AG04449 (cell line): Measurements from ENCODE around the gene RELT.
A peak's percentile ranks its signal among the peaks of the same experiment; 100 is the strongest.

Experiments
- CTCF ChIA-PET: fragments of 350-600 bp; formaldehyde crosslinking; extraction: SDS; loops from one replicate; lab custom pipeline; 2021; ENCODE audit warnings: antibody characterized with exemption; lab: Yijun Ruan, JAX
- POLR2A ChIA-PET: fragments of 400-600, 350-600 bp; formaldehyde crosslinking; extraction: SDS; loops from one replicate; lab custom pipeline; 2020; ENCODE audit warnings: antibody characterized with exemption, inconsistent platforms; lab: Yijun Ruan, JAX
- DNase-seq: peaks from one replicate; pipeline ENCODE4 v3.0.0-alpha.2; 2010; ENCODE audit warnings: low read depth, low spot score
- H3K4me3 ChIP-seq: 2 replicates; pipeline ENCODE4 v1.5.1; 2011; ENCODE audit warnings: low read depth, mild to moderate bottlenecking, control low read depth, low read length
- TF ChIP-seq, protein P1 (sequence below): IDR thresholded peaks from one replicate; pipeline ENCODE4 v1.5.1; 2011; ENCODE audit warnings: mild to moderate bottlenecking, moderate library complexity, low read length, control low read depth, inconsistent platforms; ENCODE audit not compliant: insufficient read depth; ENCODE audit errors: missing control alignments

RELT gene

DNA sequence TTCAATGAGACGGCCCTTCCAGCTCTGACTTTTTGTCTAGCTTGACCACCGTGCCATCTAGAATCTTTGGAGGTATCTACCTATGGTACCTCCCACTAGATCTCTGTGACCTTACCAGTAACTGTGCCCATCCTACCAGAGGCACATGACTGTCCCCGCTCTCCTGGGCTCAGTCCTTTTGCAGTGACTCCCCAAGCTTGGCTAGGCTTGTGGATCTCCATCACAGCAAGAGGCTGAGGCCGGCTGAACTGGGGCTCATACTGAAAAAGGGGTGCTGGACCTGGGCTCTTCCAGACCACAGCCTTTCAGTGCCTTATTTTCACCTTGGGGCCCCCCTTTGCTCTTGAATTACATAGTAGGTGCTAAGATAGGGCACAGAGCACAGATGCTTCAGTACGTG is 27.3 kb downstream of the RELT start:
- POLR2A ChIA-PET = no interaction called here
- no peak for DNase-seq
- TF ChIP-seq, protein P1, sequence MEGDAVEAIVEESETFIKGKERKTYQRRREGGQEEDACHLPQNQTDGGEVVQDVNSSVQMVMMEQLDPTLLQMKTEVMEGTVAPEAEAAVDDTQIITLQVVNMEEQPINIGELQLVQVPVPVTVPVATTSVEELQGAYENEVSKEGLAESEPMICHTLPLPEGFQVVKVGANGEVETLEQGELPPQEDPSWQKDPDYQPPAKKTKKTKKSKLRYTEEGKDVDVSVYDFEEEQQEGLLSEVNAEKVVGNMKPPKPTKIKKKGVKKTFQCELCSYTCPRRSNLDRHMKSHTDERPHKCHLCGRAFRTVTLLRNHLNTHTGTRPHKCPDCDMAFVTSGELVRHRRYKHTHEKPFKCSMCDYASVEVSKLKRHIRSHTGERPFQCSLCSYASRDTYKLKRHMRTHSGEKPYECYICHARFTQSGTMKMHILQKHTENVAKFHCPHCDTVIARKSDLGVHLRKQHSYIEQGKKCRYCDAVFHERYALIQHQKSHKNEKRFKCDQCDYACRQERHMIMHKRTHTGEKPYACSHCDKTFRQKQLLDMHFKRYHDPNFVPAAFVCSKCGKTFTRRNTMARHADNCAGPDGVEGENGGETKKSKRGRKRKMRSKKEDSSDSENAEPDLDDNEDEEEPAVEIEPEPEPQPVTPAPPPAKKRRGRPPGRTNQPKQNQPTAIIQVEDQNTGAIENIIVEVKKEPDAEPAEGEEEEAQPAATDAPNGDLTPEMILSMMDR = no peak
- H3K4me3 ChIP-seq = no peak overlapping the region
- CTCF ChIA-PET = interaction anchor here (0.6 to 14.0 kb wide), 12 partner anchors 11 to 265 kb away, joined by 3 to 248 read pairs (median 4); no protein-coding TSS in a partner anchor

DNA sequence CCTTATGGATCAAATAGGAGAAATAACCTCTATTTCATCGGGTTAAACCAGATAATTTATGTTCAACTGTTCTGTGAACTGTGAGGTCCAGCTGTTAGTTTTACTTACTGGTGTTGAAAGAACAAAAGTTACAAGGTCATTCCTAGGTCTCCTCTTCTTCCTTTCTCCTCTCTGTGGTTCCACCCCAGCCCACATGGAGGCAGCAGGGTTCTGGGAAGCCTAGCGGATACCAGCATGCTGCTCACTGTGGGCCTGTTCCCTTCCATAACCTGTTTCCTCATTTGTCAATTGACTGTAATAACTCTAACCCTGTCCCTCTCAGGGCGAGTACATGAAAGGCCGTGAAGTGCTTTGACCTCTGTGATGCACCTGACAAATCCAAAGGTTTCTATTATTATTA is 27.8 kb downstream of the RELT start:
- CTCF ChIA-PET = interaction anchor here (0.6 to 14.0 kb wide), 12 partner anchors 11 to 265 kb away, joined by 3 to 248 read pairs (median 4); no protein-coding TSS in a partner anchor
- DNase-seq = no peak
- TF ChIP-seq, protein P1 = peak; percentile 80
- POLR2A ChIA-PET = no interaction called here
- no peak overlapping the region for H3K4me3 ChIP-seq

DNA sequence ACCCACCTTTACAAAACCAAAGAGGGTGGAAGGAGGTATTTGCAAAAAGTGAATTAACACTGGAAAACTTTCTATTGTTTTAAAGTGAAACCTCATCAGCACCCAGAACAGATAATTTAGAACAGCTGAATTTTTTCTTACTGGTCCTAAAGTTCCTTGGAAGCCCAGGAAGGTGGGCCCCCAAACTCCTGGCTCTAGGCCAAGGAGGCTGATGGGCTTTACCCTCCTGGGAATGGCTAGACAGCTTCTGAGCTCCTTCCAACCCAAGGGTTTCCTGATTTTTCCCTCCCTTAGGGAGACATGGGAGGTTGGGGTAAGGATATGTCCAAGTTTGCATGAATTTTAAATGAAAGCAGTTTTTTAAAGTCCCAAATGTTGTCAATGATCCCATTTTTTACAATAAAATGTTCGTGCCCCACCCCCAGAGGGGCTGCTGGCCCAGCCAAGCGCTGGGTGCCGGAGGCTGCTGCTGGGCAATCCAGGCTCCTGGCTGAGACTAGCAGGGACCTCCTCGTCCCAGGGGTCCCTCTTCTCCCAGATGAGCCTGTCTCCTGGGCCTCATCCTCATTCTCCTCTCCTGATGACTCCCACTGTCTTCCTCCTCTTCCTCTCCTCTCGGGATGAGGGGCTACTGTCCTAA is 28.4 kb downstream of the RELT start:
- TF ChIP-seq, protein P1 = no peak
- POLR2A ChIA-PET = no interaction called here

DNA sequence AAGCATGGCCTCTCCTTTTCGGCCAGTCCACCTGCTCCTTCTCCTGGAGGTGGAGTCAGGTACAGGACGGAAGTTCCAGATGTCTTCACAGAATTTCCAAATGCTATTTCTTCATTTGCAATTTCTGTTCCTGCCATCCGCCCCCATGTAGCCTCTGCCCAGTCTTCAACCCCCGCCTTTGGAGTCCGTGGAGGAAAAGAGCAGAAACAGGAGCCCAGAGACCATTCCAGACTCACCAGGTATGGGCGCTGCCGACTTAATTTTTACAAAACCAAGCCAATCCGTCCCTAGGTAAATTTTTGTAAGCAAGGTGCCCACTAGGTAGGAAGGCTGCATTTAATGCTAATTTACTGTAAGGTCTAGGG is 28.9 kb downstream of the RELT start:
- ChIA-PET POLR2A (no interaction called here), CTCF (interaction anchor here (2.0 to 14.0 kb wide), 5 partner anchors 10 to 255 kb away, joined by 4 to 248 read pairs (median 47); no protein-coding TSS in a partner anchor)
- DNase-seq = no peak
- TF ChIP-seq, protein P1 = no peak
- H3K4me3 ChIP-seq = no peak overlapping the region

More for the DNA sequence above, 28.4 kb downstream of the RELT start:
- DNase-seq = no peak
- H3K4me3 ChIP-seq = no peak overlapping the region
- CTCF ChIA-PET = interaction anchor here (1.0 to 14.0 kb wide), 7 partner anchors 10 to 264 kb away, joined by 3 to 248 read pairs (median 22); no protein-coding TSS in a partner anchor

DNA sequence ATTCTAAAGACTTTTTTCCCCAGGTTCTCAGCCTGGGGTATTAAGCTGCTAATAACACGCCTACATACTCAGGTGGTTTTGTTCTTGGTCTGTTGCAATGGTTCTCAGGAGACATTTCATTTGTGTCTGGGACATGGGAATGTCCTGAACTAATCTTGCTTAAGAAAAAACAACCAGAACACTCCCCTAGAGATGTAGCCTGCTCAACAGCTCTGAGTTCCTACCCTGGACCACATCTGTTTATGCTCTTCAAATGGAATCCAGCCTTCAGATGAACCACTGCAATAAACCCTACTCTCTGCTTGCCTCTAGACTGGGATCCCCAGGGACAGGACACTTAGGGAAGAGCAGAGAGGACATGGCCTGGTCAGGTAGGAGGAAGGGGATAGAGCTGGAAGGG is 29.9 kb downstream of the RELT start:
- CTCF ChIA-PET = interaction anchor here (0.8 to 14.0 kb wide), 9 partner anchors 9 to 254 kb away, joined by 3 to 248 read pairs (median 6); no protein-coding TSS in a partner anchor
- H3K4me3 ChIP-seq = no peak overlapping the region
- DNase-seq = no peak
- TF ChIP-seq, protein P1 = no peak
- POLR2A ChIA-PET = no interaction called here

DNA sequence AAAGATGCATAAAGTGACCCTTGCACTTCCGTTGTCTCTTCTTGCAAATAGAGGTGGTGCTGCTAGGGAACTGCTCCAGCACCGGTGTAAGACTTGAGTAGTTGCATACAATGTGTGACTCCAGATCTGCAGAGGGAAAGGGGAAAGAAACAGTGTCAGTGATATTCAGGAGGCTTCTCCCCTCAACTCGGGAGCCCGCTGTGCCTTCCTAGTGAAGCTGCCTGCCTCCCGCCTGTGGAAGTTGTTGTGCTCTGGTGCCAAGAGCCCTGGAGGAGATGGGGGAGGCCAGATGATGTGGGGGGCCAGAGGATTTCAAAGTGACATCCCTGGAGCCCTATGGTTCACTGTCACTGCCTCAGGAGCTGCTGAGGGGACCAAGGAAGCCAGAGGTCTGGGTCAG is 30.4 kb downstream of the RELT start:
- no peak for DNase-seq
- TF ChIP-seq, protein P1 = no peak
- ChIA-PET POLR2A (no interaction called here), CTCF (interaction anchor here (0.8 to 14.0 kb wide), 12 partner anchors 8 to 253 kb away, joined by 3 to 248 read pairs (median 4); no protein-coding TSS in a partner anchor)
- no peak overlapping the region for H3K4me3 ChIP-seq
